Caco-2 (cell line): ENCODE results near the gene OVOL1. TPM values are rescaled to one million over a fixed set of nuclear protein-coding genes. Genes with fewer than 3 reads are reported as not detected.
A peak's percentile ranks its signal among the peaks of the same experiment; 100 is the strongest.

Source experiments
- BruUV-seq: library from RNA; stranded (reverse); fragments of 400-500 nt; replicated peaks from 2 replicates; lab custom pipeline; 2021; lab: Mats Ljungman, UMichigan
- CTCF ChIA-PET: fragments of 300-600 bp; sonication (Branson Sonifier 250); formaldehyde crosslinking; loops from one replicate; lab custom pipeline; 2022; ENCODE audit warnings: antibody characterized with exemption; lab: Charles Lee
- POLR2A ChIA-PET: fragments of 300-600 bp; sonication (Branson Sonifier 250); formaldehyde crosslinking; loops from one replicate; lab custom pipeline; 2022; ENCODE audit warnings: antibody characterized with exemption; lab: Charles Lee
- DNase-seq, 2 experiments: peaks; one replicate each; pipeline versions ENCODE4 v3.0.0 to v3.0.0-alpha.2; 2020 to 2022
- H3K27me3 ChIP-seq: replicated peaks from 2 replicates; pipeline ENCODE4 v1.6.0; 2011; ENCODE audit warnings: low read length; ENCODE audit not compliant: control insufficient read depth, insufficient read depth
- H3K36me3 ChIP-seq: 2 replicates; pipeline ENCODE4 v1.5.1; 2011; ENCODE audit warnings: low read length; ENCODE audit not compliant: control insufficient read depth, insufficient read depth
- H3K4me1 ChIP-seq: fragments of 250-450 bp; sonication (Bioruptor Pico); 2 replicates; pipeline ENCODE4 v1.5.1; 2020; ENCODE audit warnings: mild to moderate bottlenecking
- H3K4me3 ChIP-seq: 2 replicates; pipeline ENCODE4 v1.5.1; 2011; ENCODE audit warnings: low read depth, mild to moderate bottlenecking, control low read depth, low read length
- H3K9me3 ChIP-seq: fragments of 250-450 bp; sonication (Bioruptor Pico); 2 replicates; pipeline ENCODE4 v1.5.1; 2020; ENCODE audit warnings: mild to moderate bottlenecking, moderate library complexity
- H3K27ac Mint-ChIP-seq: one replicate; pipeline ENCODE4 v1.8.0; 2022; ENCODE audit warnings: mixed read lengths; ENCODE audit not compliant: unreplicated experiment
- H3K27me3 Mint-ChIP-seq: one replicate; pipeline ENCODE4 v1.8.0; 2022; ENCODE audit warnings: mixed read lengths; ENCODE audit not compliant: insufficient read depth, unreplicated experiment
- H3K36me3 Mint-ChIP-seq: one replicate; pipeline ENCODE4 v1.8.0; 2022; ENCODE audit warnings: mild to moderate bottlenecking, mixed read lengths; ENCODE audit not compliant: insufficient read depth, unreplicated experiment
- H3K4me1 Mint-ChIP-seq: one replicate; pipeline ENCODE4 v1.8.0; 2022; ENCODE audit warnings: low read depth, mixed read lengths; ENCODE audit not compliant: unreplicated experiment
- H3K4me3 Mint-ChIP-seq: one replicate; pipeline ENCODE4 v1.8.0; 2022; ENCODE audit warnings: mild to moderate bottlenecking, moderate library complexity, mixed read lengths; ENCODE audit not compliant: unreplicated experiment
- H3K9me3 Mint-ChIP-seq: one replicate; pipeline ENCODE4 v1.8.0; 2022; ENCODE audit warnings: mixed read lengths; ENCODE audit not compliant: unreplicated experiment
- CTCF ChIP-seq, 2 experiments: fragments of 200-600 bp in 1 of 2; IDR thresholded peaks; 1 replicate in 1 of 2; 2 replicates in 1 of 2; pipeline versions ENCODE4 v1.5.1 to v1.8.0; 2011 to 2022; ENCODE audit warnings: antibody characterized with exemption in 1 of 2, control low read depth in 1 of 2, inconsistent platforms in 1 of 2, low read depth in 1 of 2, low read length in 1 of 2, mild to moderate bottlenecking in 1 of 2, moderate library complexity in 1 of 2; ENCODE audit not compliant: insufficient read depth in 1 of 2, severe bottlenecking in 1 of 2, unreplicated experiment in 1 of 2
- intact Hi-C: fragments of 100-400 bp; cut with micrococcal nuclease; formaldehyde crosslinking; loops from one replicate; pipeline ENCODE4 v1.10.0; 2022; ENCODE audit not compliant: unreplicated experiment
- total RNA-seq: library from RNA; stranded (reverse); gene quantifications from 2 replicates; pipeline ENCODE4 v1.2.3, GENCODE V29; 2022

Gene OVOL1
- total RNA-seq, 1 experiment from 2014 or later = 21.2 TPM

DNA sequence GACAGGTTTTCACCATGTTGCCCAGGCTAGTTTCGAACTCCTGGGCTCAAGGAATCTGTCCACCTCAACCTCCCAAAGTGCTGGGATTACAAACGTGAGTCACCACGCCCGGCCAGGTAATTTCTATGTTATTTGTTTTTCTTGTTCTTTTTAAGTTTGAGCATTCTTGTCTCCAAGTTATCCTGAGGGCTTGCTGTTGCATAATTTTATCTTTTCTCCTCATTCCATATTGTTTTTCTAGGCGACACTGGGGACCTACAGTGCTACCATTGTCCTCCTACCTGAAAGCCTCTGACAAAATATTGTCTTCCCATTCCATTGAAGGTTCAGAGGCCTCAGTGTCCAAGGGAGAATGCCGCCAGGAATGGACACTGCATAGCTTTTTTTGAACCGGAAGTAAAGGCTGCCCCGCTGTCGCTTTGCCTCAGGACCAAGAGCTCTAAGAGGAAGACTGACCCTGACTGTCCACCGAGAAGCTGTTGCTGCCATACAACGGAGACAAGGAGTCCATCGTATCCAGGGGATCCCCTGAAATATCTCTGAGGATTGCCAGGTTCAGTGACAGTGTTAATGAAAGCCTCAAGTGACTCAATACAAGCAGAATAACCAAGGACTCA is 15.8 kb upstream of the OVOL1 start:
- no peaks in the 10 kb centered on the region for H3K27me3 Mint-ChIP-seq
- Histone ChIP-seq H3K4me3 (no peak overlapping the region), H3K9me3 (no peaks in the 10 kb centered on the region), H3K27me3 (no peaks in the 10 kb centered on the region), H3K4me1 (peaks cover 15% of the 10 kb centered on the region), H3K36me3 (no peaks in the 10 kb centered on the region; the same call in 1 of the 2 replicates)
- ChIA-PET CTCF (interaction anchor here (0.9 to 1.7 kb wide), 3 partner anchors 9 to 51 kb away, joined by 3 to 4 read pairs (median 4); partner anchors contain the start of genes AP5B1 and RNASEH2C), POLR2A (no interaction called here)
- peaks cover 15% of the 10 kb centered on the region for H3K4me1 Mint-ChIP-seq
- TF ChIP-seq CTCF (IDR thresholded peaks at IDR 0.05; ENCODE audit: insufficient read depth in 1 of 2, low read depth in 1 of 2, low read length in 1 of 2, severe bottlenecking in 1 of 2, unreplicated experiment in 1 of 2) = no peak
- DNase-seq = no peak
- H3K4me3 Mint-ChIP-seq = peak overlapping the region; percentile 11
- BruUV-seq = no TSS peak
- H3K9me3 Mint-ChIP-seq = no peaks in the 10 kb centered on the region
- H3K27ac Mint-ChIP-seq = no peak overlapping the region
- intact Hi-C loops = loop anchor here (5.0 kb wide), 1 partner anchor 59 kb away; the partner anchor contains the start of gene KAT5
- peaks cover 11% of the 10 kb centered on the region for H3K36me3 Mint-ChIP-seq

- no peak overlapping the region for H3K27ac Mint-ChIP-seq
- Histone ChIP-seq H3K27me3 (no peaks in the 10 kb centered on the region), H3K4me1 (peaks cover 15% of the 10 kb centered on the region), H3K36me3 (no peaks in the 10 kb centered on the region; the same call in 1 of the 2 replicates), H3K9me3 (no peaks in the 10 kb centered on the region), H3K4me3 (no peak overlapping the region)
- no peaks in the 10 kb centered on the region for H3K27me3 Mint-ChIP-seq
- TF ChIP-seq CTCF (IDR thresholded peaks at IDR 0.05; ENCODE audit: insufficient read depth in 1 of 2, low read depth in 1 of 2, low read length in 1 of 2, severe bottlenecking in 1 of 2, unreplicated experiment in 1 of 2) = no peak
- H3K4me1 Mint-ChIP-seq = peaks cover 15% of the 10 kb centered on the region
- no peak overlapping the region for H3K4me3 Mint-ChIP-seq
- ChIA-PET CTCF (interaction anchor here (0.6 to 1.7 kb wide), 3 partner anchors 8 to 247 kb away, joined by 3 to 4 read pairs (median 4); partner anchors contain the start of genes AP5B1, RNASEH2C and SCYL1), POLR2A (no interaction called here)
- no TSS peak for BruUV-seq
- intact Hi-C loops = loop anchor here (5.0 kb wide), 1 partner anchor 59 kb away; the partner anchor contains the start of gene KAT5
- no peaks in the 10 kb centered on the region for H3K9me3 Mint-ChIP-seq
- peaks cover 14% of the 10 kb centered on the region for H3K36me3 Mint-ChIP-seq
- no peak for DNase-seq
These were observed 15.2 kb upstream of the OVOL1 start for GRCh38 chr11:65771589-65772112.

DNA sequence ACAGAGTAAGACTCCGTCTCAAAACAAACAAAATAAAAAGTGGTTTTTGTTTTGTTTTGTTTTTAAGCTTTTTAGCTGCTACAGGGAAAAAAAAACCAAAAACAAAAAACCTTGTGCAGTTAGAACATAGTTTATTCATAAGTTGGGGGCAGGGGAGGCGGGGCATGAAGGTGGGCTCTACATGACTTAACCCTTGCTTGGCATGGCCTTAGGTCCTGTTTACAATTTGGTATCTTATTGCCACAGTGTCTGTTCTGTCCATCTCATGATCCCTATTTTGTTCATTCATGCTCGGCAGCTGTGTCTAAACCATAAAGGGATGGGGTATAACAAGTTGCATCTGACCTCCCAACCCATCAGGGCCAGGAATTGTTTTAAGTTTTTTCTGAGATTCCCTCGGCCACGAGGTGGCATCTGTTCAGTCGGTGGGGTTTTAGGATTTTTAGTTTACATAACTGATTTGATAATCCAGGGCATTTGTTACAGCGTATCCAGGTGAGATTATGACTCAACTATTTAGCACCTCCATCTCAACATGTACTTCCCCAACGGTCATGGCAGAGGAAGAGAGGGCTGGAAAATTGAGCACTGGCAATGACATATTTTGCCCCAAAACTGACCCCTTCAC is 13.0 kb upstream of the OVOL1 start:
- no peak for DNase-seq
- peaks cover 15% of the 10 kb centered on the region for H3K4me1 Mint-ChIP-seq
- no peaks in the 10 kb centered on the region for H3K27me3 Mint-ChIP-seq
- no peak overlapping the region for H3K4me3 Mint-ChIP-seq
- Histone ChIP-seq H3K27me3 (no peaks in the 10 kb centered on the region), H3K4me1 (peaks cover 15% of the 10 kb centered on the region), H3K4me3 (no peak overlapping the region), H3K36me3 (no peaks in the 10 kb centered on the region; the same call in none of the 2 replicates), H3K9me3 (no peaks in the 10 kb centered on the region)
- H3K27ac Mint-ChIP-seq = no peak overlapping the region
- TF ChIP-seq CTCF (IDR thresholded peaks at IDR 0.05; ENCODE audit: insufficient read depth in 1 of 2, low read depth in 1 of 2, low read length in 1 of 2, severe bottlenecking in 1 of 2, unreplicated experiment in 1 of 2) = no peak
- no peaks in the 10 kb centered on the region for H3K9me3 Mint-ChIP-seq
- H3K36me3 Mint-ChIP-seq = peaks cover 23% of the 10 kb centered on the region
- POLR2A ChIA-PET = interaction anchor here (0.6 kb wide), 1 partner anchor 40 kb away, joined by 4 read pairs; no protein-coding TSS in a partner anchor
- intact Hi-C loops = loop anchor here (5.0 kb wide), 1 partner anchor 62 kb away; the partner anchor contains the start of gene KAT5
- CTCF ChIA-PET = interaction anchor here (0.7 kb wide), 1 partner anchor 29 kb away, joined by 3 read pairs; no protein-coding TSS in a partner anchor
- no TSS peak for BruUV-seq
